GM18867 (cell line): ENCODE measurements around the gene CDH5.

ENCODE experiments used
- ATAC-seq: cut with Tn5 transposase; IDR thresholded peaks from one replicate; pipeline ENCODE4 v1.9.1; 2021; ENCODE audit warnings: mild to moderate bottlenecking, moderate library complexity; ENCODE audit not compliant: unreplicated experiment

Gene CDH5

GRCh38 chr16:66352304-66352703 lies 14.2 kb upstream of the CDH5 start:
- no peak for ATAC-seq

GRCh38 chr16:66353055-66353454 lies 13.4 kb upstream of the CDH5 start:
- ATAC-seq: no peak

GRCh38 chr16:66354034-66354909 lies 12.2 kb upstream of the CDH5 start:
- ATAC-seq: no peak

- no peak for ATAC-seq
Observed at GRCh38 chr16:66355526-66355925, 11.0 kb upstream of the CDH5 start.

- ATAC-seq: no peak
Observed at GRCh38 chr16:66357523-66357928, 9.0 kb upstream of the CDH5 start.

DNA sequence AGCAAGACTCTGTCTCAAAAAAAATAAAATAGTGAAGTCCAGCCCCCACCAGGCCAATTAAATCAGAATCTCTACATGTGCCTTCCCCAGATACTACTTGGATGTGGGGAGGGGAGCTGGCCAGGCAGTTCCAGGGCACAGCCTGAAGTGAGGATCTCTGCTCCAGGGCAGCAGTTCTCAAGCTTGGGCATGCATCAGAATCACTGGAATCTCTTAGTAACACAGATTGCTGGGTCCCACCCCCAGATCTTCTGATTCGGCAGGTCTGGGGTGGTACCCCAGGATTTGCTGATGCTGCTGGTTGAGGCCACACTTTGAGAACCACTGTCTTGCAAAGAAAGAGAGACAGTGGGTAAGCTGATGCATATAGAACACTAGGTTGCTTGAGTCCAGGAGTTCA lies 8.3 kb upstream of the CDH5 start:
- ATAC-seq: no peak

- no peak for ATAC-seq
Observed at GRCh38 chr16:66359012-66359411, 7.5 kb upstream of the CDH5 start.

- ATAC-seq: no peak
Observed at GRCh38 chr16:66359811-66360608, 6.5 kb upstream of the CDH5 start.

DNA sequence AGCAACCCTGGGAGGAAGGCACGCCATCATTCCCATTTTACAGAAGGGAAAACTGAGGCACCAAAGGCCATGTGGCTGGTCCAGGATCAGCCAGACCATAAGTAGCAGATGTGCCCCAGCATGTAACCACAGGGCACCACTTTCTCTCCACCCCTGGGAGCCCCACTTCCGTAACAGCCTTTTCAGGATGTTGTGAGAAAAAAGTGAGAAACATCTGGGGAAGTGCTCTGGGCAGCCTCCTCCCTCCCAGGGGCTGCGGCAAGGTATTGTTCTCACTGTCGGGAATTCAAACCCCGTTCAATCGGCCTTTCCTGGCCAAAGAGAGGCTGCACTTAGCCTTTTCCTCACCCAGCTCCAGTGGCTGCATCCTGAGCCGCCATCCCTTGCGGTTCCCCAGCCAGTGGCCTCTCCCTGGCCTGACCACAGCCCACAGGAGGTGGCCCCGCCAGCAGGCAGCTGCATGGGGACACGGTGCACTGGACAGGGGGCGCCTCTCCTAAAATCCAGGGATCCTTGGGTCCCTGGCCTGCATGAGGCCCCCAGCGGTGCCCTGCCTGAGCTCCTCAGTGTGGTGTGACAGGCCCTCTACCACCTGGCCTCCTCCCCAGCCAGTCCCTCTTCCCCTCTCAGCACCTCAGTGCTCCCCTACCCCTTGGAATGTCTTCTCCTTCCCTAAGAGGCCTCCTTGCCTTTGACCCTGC lies 5.7 kb upstream of the CDH5 start:
- ATAC-seq: no peak

- ATAC-seq: no peak
Observed at GRCh38 chr16:66361604-66362135, 4.8 kb upstream of the CDH5 start.

- ATAC-seq: no peak
Observed at GRCh38 chr16:66363211-66363777, 3.2 kb upstream of the CDH5 start.

- ATAC-seq: no peak
Observed at GRCh38 chr16:66364117-66364958, 2.2 kb upstream of the CDH5 start.

DNA sequence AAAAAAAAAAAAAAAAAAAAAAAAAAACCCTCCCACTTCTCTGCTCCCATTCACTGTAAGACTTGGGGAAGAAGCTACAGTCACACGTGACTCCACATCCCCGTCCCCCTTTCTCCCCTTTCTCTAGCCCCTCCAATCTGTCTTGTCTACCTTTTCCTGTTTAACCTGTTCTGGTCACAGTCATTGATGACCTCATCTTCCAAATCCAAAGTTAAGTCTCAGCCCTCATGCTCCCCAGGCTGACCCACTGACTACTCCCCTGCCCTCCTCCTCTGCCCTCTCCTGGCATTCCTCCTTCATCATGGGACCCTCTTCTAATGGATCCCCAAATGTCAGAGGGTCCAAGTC lies 1.6 kb upstream of the CDH5 start:
- no peak for ATAC-seq

- ATAC-seq: no peak
Observed at GRCh38 chr16:66365651-66366050, 840 bp upstream of the CDH5 start.

- no peak for ATAC-seq
Observed at GRCh38 chr16:66367968-66368891, 1.7 kb downstream of the CDH5 start.

DNA sequence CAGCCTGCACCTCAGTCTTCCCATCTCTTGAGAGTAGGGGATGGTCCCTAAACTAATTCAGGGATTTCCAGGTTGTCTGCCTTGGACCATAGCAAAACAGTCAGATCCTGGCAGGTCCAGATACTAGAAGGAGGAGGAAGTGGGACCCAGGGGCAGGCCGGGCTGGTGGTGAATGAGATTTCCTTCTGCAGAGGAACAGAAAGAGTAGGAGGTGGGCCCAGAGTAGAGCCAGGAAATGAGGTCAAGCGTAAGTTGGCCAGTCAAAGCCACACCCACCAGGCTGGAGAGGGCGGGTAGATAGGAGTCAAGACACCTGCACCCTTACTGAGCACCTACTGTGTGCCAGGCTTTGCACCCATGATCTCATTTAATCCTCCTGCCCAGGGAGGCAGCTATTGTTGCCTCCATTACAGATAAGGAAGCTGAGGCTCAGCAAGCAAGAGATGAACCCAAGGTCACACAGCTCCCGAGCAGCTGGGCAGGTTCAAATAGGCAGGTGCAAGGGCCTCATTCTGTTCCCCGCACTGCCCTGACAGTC lies 2.6 kb downstream of the CDH5 start:
- ATAC-seq: no peak

- no peak for ATAC-seq
Observed at GRCh38 chr16:66370786-66371684, 4.5 kb downstream of the CDH5 start.
